CD4-positive, alpha-beta T cell treated with Interleukin-21 for 1 hour (primary cell): ENCODE measurements around the gene ABHD12B.
"Not testable (repeated sequence)": the region's sequence is repeated elsewhere in the genome, so short reads cannot be mapped to it uniquely, and the experiment has no call there.

Experiments
- DNase-seq: peaks from one replicate; pipeline ENCODE4 v3.0.0-alpha.2; 2020

ABHD12B gene

GRCh38 chr14:50897658-50898175, 25.9 kb downstream of the ABHD12B start:
- DNase-seq: no peak

GRCh38 chr14:50901361-50901760, 29.5 kb downstream of the ABHD12B start:
- DNase-seq: no peak

GRCh38 chr14:50904719-50905118, 32.9 kb downstream of the ABHD12B start:
- DNase-seq: no peak

GRCh38 chr14:50906326-50907065, 34.6 kb downstream of the ABHD12B start:
- no peak for DNase-seq

GRCh38 chr14:50910495-50911420, 38.9 kb downstream of the ABHD12B start:
- no peak for DNase-seq

- no peak for DNase-seq
Measured at GRCh38 chr14:50917449-50917848, 45.6 kb downstream of the ABHD12B start.

GRCh38 chr14:50919524-50919923, 47.7 kb downstream of the ABHD12B start:
- not testable (repeated sequence) for DNase-seq

GRCh38 chr14:50920482-50921230, 48.8 kb downstream of the ABHD12B start:
- no peak for DNase-seq

GRCh38 chr14:50922803-50923202, 51.0 kb downstream of the ABHD12B start:
- no peak for DNase-seq

- DNase-seq: no peak
Measured at GRCh38 chr14:50924236-50924635, 52.4 kb downstream of the ABHD12B start.

- no peak for DNase-seq
Measured at GRCh38 chr14:50924843-50925242, 53.0 kb downstream of the ABHD12B start.

GRCh38 chr14:50926851-50927386, 55.1 kb downstream of the ABHD12B start:
- no peak for DNase-seq

GRCh38 chr14:50928002-50928635, 56.3 kb downstream of the ABHD12B start:
- DNase-seq: no peak

GRCh38 chr14:50929506-50929905, 57.7 kb downstream of the ABHD12B start:
- DNase-seq: no peak

GRCh38 chr14:50931559-50931958, 59.7 kb downstream of the ABHD12B start:
- no peak for DNase-seq

- DNase-seq: no peak
Measured at GRCh38 chr14:50932156-50932555, 60.3 kb downstream of the ABHD12B start.

GRCh38 chr14:50932592-50933495, 61.0 kb downstream of the ABHD12B start:
- no peak for DNase-seq

- DNase-seq: no peak
Measured at GRCh38 chr14:50935126-50936015, 63.5 kb downstream of the ABHD12B start.

GRCh38 chr14:50936016-50936340, 64.1 kb downstream of the ABHD12B start:
- no peak for DNase-seq

- DNase-seq: no peak
Measured at GRCh38 chr14:50936882-50937281, 65.0 kb downstream of the ABHD12B start.
